Liver (tissue), 3 donors: ENCODE results near the gene FOXO1.

Source experiments
- GABPA ChIP-seq, 2 donors: IDR thresholded peaks in 1 of 2; conservative IDR thresholded peaks in 1 of 2; 2 replicates each; pipeline ENCODE4 v1.6.1; 2016; ENCODE audit warnings: antibody characterized with exemption in 2 of 2, mild to moderate bottlenecking in 1 of 2, moderate library complexity in 1 of 2
- TF ChIP-seq, protein P1 (sequence below): fragments of 150-350 bp; IDR thresholded peaks from 2 replicates; pipeline ENCODE4 v1.5.1; 2017; ENCODE audit warnings: improper control_type of control experiment, low read depth, low read length; ENCODE audit not compliant: missing input control
- donor health status: healthy.
- donor health status: healthy.

DNA sequence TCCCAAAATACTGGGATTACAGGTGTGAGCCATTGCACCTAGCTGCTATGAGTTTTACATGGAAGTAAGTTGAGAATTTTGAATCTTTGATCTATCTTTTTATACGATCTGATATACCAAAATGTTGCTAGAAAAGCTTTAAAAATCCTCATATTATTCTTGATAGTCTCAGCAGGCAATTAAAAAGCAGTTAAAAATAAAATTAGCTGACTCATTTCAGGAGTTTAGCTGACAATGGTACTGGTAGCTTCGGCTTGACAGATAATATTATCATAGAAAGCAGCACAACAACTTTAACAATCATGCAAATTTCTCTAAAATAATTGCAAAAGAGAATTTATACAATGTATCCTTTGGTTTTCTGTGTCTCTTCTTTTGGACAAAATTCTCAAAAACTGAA is 9.6 kb upstream of the FOXO1 start:
- TF ChIP-seq, protein P1, sequence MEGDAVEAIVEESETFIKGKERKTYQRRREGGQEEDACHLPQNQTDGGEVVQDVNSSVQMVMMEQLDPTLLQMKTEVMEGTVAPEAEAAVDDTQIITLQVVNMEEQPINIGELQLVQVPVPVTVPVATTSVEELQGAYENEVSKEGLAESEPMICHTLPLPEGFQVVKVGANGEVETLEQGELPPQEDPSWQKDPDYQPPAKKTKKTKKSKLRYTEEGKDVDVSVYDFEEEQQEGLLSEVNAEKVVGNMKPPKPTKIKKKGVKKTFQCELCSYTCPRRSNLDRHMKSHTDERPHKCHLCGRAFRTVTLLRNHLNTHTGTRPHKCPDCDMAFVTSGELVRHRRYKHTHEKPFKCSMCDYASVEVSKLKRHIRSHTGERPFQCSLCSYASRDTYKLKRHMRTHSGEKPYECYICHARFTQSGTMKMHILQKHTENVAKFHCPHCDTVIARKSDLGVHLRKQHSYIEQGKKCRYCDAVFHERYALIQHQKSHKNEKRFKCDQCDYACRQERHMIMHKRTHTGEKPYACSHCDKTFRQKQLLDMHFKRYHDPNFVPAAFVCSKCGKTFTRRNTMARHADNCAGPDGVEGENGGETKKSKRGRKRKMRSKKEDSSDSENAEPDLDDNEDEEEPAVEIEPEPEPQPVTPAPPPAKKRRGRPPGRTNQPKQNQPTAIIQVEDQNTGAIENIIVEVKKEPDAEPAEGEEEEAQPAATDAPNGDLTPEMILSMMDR = no peak
- no peak for TF ChIP-seq GABPA (IDR thresholded peaks at IDR 0.05 in 1 of 2, conservative IDR thresholded peaks at IDR 0.05 in 1 of 2)
